BE2C (cell line): ENCODE measurements around the gene ZNF385A.
A peak's percentile ranks its signal among the peaks of the same experiment; 100 is the strongest.

ENCODE experiments used
- DNase-seq: peaks from one replicate; pipeline ENCODE4 v3.0.0-alpha.2; 2020
- H3K27me3 ChIP-seq: fragments of 250-450 bp; sonication (Bioruptor Pico); 2 replicates; pipeline ENCODE4 v1.5.1; 2020; ENCODE audit warnings: mild to moderate bottlenecking
- H3K36me3 ChIP-seq: fragments of 250-450 bp; sonication (Bioruptor Pico); 2 replicates; pipeline ENCODE4 v1.5.1; 2020; ENCODE audit warnings: mild to moderate bottlenecking
- H3K4me1 ChIP-seq: fragments of 250-450 bp; sonication (Bioruptor Pico); 2 replicates; pipeline ENCODE4 v1.5.1; 2020
- H3K4me3 ChIP-seq: 2 replicates; pipeline ENCODE4 v1.5.1; 2011; ENCODE audit warnings: low read depth, low read length
- H3K9me3 ChIP-seq: fragments of 250-450 bp; sonication (Bioruptor Pico); 2 replicates; pipeline ENCODE4 v1.5.1; 2020
- CTCF ChIP-seq: IDR thresholded peaks from 2 replicates; pipeline ENCODE4 v1.5.1; 2012; ENCODE audit warnings: mild to moderate bottlenecking, low read depth, low read length

ZNF385A gene

GRCh38 chr12:54397157-54397556 is 12.6 kb upstream of the ZNF385A start:
- no peaks in the 10 kb centered on the region for H3K4me1 ChIP-seq
- no peak for TF ChIP-seq CTCF
- H3K36me3 ChIP-seq = no peaks in the 10 kb centered on the region
- H3K27me3 ChIP-seq = no peaks in the 10 kb centered on the region
- no peak overlapping the region for H3K4me3 ChIP-seq
- DNase-seq = no peak
- H3K9me3 ChIP-seq = no peaks in the 10 kb centered on the region

- no peak for TF ChIP-seq CTCF
- Histone ChIP-seq H3K27me3 (no peaks in the 10 kb centered on the region), H3K4me3 (no peak overlapping the region), H3K9me3 (no peaks in the 10 kb centered on the region), H3K4me1 (0 out of 2 replicates have a peak, but pooled peaks cover 2% of the 10 kb centered on the region), H3K36me3 (no peaks in the 10 kb centered on the region)
- DNase-seq = no peak
Observed at GRCh38 chr12:54395545-54395944, 11.0 kb upstream of the ZNF385A start.

GRCh38 chr12:54394986-54395385 is 10.5 kb upstream of the ZNF385A start:
- no peak for DNase-seq
- Histone ChIP-seq H3K9me3 (no peaks in the 10 kb centered on the region), H3K27me3 (no peaks in the 10 kb centered on the region), H3K4me3 (no peak overlapping the region), H3K4me1 (0 out of 2 replicates have a peak, but pooled peaks cover 2% of the 10 kb centered on the region), H3K36me3 (no peaks in the 10 kb centered on the region)
- TF ChIP-seq CTCF = no peak

- peak; percentile 73 for DNase-seq
- no peaks in the 10 kb centered on the region for H3K36me3 ChIP-seq
Observed at GRCh38 chr12:54394281-54394719, 9.8 kb upstream of the ZNF385A start.

GRCh38 chr12:54393743-54394142 is 9.2 kb upstream of the ZNF385A start:
- DNase-seq = no peak
- H3K4me1 ChIP-seq = peaks cover 3% of the 10 kb centered on the region; the same call in 1 of the 2 replicates
- no peaks in the 10 kb centered on the region for H3K36me3 ChIP-seq
- no peaks in the 10 kb centered on the region for H3K27me3 ChIP-seq
- H3K9me3 ChIP-seq = no peaks in the 10 kb centered on the region
- H3K4me3 ChIP-seq = no peak overlapping the region
- no peak for TF ChIP-seq CTCF

More at GRCh38 chr12:54394281-54394719, 9.8 kb upstream of the ZNF385A start:
- TF ChIP-seq CTCF = peak; percentile 82
- H3K27me3 ChIP-seq = no peaks in the 10 kb centered on the region
- H3K9me3 ChIP-seq = no peaks in the 10 kb centered on the region
- H3K4me3 ChIP-seq = no peak overlapping the region
- 0 out of 2 replicates have a peak, but pooled peaks cover 2% of the 10 kb centered on the region for H3K4me1 ChIP-seq

GRCh38 chr12:54393207-54393609 is 8.7 kb upstream of the ZNF385A start:
- no peaks in the 10 kb centered on the region for H3K9me3 ChIP-seq
- TF ChIP-seq CTCF = no peak
- no peak for DNase-seq
- H3K4me3 ChIP-seq = no peak overlapping the region
- H3K4me1 ChIP-seq = peaks cover 9% of the 10 kb centered on the region
- H3K27me3 ChIP-seq = no peaks in the 10 kb centered on the region
- no peaks in the 10 kb centered on the region for H3K36me3 ChIP-seq
